NT2/D1 (cell line): Measurements from ENCODE around the gene ABCC4.

Experiments used
- YY1 ChIP-seq: IDR thresholded peaks from 2 replicates; pipeline ENCODE4 v1.6.1; 2011; ENCODE audit not compliant: insufficient read length, insufficient read depth
- ZNF274 ChIP-seq: IDR thresholded peaks from 2 replicates; pipeline ENCODE4 v1.6.1; 2011; ENCODE audit warnings: mild to moderate bottlenecking, low read depth, low read length

DNA sequence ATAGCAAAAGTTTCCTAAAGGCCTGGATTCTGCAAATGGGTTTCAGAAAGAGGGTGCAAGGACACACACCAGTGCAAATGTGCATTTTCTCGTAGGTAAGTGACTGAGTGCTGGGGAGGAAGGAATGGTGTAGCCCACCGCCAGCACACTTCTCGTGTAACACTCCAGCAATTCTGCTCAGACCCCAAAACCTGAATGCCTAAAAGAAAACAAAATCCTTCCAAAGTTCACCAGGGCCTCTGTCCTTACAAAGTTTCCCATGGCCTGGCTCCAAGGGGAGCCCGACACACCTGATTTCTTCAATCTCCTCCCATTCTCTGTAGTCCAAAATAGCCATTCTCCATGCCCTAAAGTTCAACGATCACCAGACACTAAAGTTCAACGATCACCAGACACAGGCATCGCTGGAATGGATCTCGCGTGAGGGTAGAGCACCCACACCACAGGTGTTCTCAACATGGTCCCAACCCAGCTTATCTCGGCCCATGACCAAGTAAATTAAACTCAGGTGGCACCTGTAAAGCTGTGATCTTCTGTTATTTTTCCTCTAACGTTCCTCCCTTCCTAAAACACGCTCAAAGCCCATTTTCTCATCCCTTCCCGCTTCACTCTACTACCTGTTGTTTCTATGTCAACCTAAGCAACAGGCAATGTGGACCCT, 46.0 kb downstream of the ABCC4 start:
- no peak for TF ChIP-seq YY1
- TF ChIP-seq ZNF274, result no peak
